SK-N-SH treated with all-trans-retinoic acid at 6 μM for 48 hours (cell line): Measurements from ENCODE around the gene CHEK1.
"Not testable (repeated sequence)": the region's sequence is repeated elsewhere in the genome, so short reads cannot be mapped to it uniquely, and the experiment has no call there.

Experiments
- ATAC-seq: fragments of 200-7000 bp; cut with Tn5 transposase; 3 replicates; pipeline ENCODE4 v1.9.1; 2020; ENCODE audit warnings: mild to moderate bottlenecking, moderate library complexity
- ARNTL ChIP-seq: fragments of 450-650 bp; formaldehyde crosslinking; IDR thresholded peaks from 2 replicates; pipeline ENCODE4 v1.5.0; 2020; ENCODE audit warnings: low read depth, mild to moderate bottlenecking, moderate library complexity, borderline replicate concordance
- BACH2 ChIP-seq: fragments of 250-450 bp; sonication (Bioruptor Pico); IDR thresholded peaks from 2 replicates; pipeline ENCODE4 v1.9.0; 2021; ENCODE audit warnings: mild to moderate bottlenecking, borderline replicate concordance
- ESRRG ChIP-seq: fragments of 250-450 bp; sonication (Bioruptor Pico); IDR thresholded peaks from 2 replicates; pipeline ENCODE4 v1.6.1; 2021; ENCODE audit warnings: mild to moderate bottlenecking
- GLIS3 ChIP-seq: fragments of 250-450 bp; sonication (Bioruptor Pico); IDR thresholded peaks from 2 replicates; pipeline ENCODE4 v1.5.0; 2020; ENCODE audit warnings: mild to moderate bottlenecking, moderate library complexity
- ISL1 ChIP-seq: fragments of 250-450 bp; sonication (Bioruptor Pico); IDR thresholded peaks from 2 replicates; pipeline ENCODE4 v2.1.2; 2022; ENCODE audit warnings: mild to moderate bottlenecking, moderate library complexity
- OSR1 ChIP-seq: fragments of 250-450 bp; sonication (Bioruptor Pico); IDR thresholded peaks from 2 replicates; pipeline ENCODE4 v1.8.0; 2022; ENCODE audit warnings: moderate library complexity, mild to moderate bottlenecking, inconsistent platforms
- PPARA ChIP-seq: fragments of 250-450 bp; sonication (Bioruptor Pico); IDR thresholded peaks from 2 replicates; pipeline ENCODE4 v1.5.0; 2020; ENCODE audit warnings: mild to moderate bottlenecking, borderline replicate concordance
- SNAI2 ChIP-seq: fragments of 250-450 bp; sonication (Bioruptor Pico); IDR thresholded peaks from 2 replicates; pipeline ENCODE4 v1.5.0; 2020; ENCODE audit warnings: mild to moderate bottlenecking, moderate library complexity
- TCF4 ChIP-seq: fragments of 250-450 bp; sonication (Bioruptor Pico); IDR thresholded peaks from 2 replicates; pipeline ENCODE4 v1.8.0; 2021; ENCODE audit warnings: mild to moderate bottlenecking, moderate library complexity, borderline replicate concordance
- TOX ChIP-seq: fragments of 250-450 bp; sonication (Bioruptor Pico); IDR thresholded peaks from 2 replicates; pipeline ENCODE4 v1.8.0; 2021; ENCODE audit warnings: mild to moderate bottlenecking, moderate library complexity, borderline replicate concordance
- ZC3H10 ChIP-seq: fragments of 250-450 bp; sonication (Bioruptor Pico); IDR thresholded peaks from 2 replicates; pipeline ENCODE4 v1.5.1; 2021; ENCODE audit warnings: mild to moderate bottlenecking, moderate library complexity
- ZFP3 ChIP-seq: fragments of 250-450 bp; sonication (Bioruptor Pico); IDR thresholded peaks from 2 replicates; pipeline ENCODE4 v1.5.0; 2020; ENCODE audit warnings: mild to moderate bottlenecking, moderate library complexity
- ZFP30 ChIP-seq: fragments of 450-650 bp; formaldehyde crosslinking; IDR thresholded peaks from 2 replicates; pipeline ENCODE4 v1.5.0; 2022; ENCODE audit warnings: mild to moderate bottlenecking, moderate library complexity
- ZNF565 ChIP-seq: fragments of 450-650 bp; formaldehyde crosslinking; conservative IDR thresholded peaks from 2 replicates; pipeline ENCODE4 v1.5.0; 2020; ENCODE audit warnings: low read depth, mild to moderate bottlenecking, moderate library complexity
- ZNF70 ChIP-seq: fragments of 450-650 bp; formaldehyde crosslinking; IDR thresholded peaks from 2 replicates; pipeline ENCODE4 v1.5.0; 2020; ENCODE audit warnings: mild to moderate bottlenecking, moderate library complexity
- ZNF8 ChIP-seq: fragments of 450-650 bp; formaldehyde crosslinking; IDR thresholded peaks from 2 replicates; pipeline ENCODE4 v1.5.0; 2020; ENCODE audit warnings: mild to moderate bottlenecking, moderate library complexity
- TF ChIP-seq, protein P1 (sequence below): fragments of 250-450 bp; sonication (Bioruptor Pico); IDR thresholded peaks from 2 replicates; pipeline ENCODE4 v1.5.0; 2020; ENCODE audit warnings: mild to moderate bottlenecking, moderate library complexity
- TF ChIP-seq, protein P2 (sequence below): fragments of 250-450 bp; sonication (Bioruptor Pico); IDR thresholded peaks from 2 replicates; pipeline ENCODE4 v1.5.1; 2021; ENCODE audit warnings: mild to moderate bottlenecking, moderate library complexity
- TF ChIP-seq, protein P3 (sequence below): fragments of 250-450 bp; sonication (Bioruptor Pico); IDR thresholded peaks from 2 replicates; pipeline ENCODE4 v1.8.0; 2021; ENCODE audit warnings: low read depth, mild to moderate bottlenecking, moderate library complexity, borderline replicate concordance
- TF ChIP-seq, protein P4 (sequence below): fragments of 250-450 bp; sonication (Bioruptor Pico); IDR thresholded peaks from 2 replicates; pipeline ENCODE4 v1.8.0; 2020; ENCODE audit warnings: mild to moderate bottlenecking, moderate library complexity, borderline replicate concordance

CHEK1 gene

DNA sequence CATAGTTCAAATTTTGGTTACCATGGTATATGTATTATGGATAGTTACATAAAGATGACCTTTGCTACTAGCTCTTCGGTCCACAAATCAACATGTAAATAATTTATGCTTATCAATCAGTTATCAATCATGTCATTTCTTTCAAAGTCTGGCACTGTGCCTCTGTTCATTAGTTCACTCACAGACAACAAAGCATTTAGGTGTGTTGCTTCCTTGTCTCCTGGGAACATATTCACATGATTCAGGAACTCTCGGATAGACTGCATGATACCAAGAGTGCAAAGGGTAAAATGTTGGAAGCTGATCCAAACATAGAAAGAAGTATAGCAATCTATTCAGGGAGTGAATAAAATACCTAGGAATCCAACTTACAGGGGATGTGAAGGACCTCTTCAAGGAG lies 70.0 kb downstream of the CHEK1 start (continued):
- TF ChIP-seq, protein P1, sequence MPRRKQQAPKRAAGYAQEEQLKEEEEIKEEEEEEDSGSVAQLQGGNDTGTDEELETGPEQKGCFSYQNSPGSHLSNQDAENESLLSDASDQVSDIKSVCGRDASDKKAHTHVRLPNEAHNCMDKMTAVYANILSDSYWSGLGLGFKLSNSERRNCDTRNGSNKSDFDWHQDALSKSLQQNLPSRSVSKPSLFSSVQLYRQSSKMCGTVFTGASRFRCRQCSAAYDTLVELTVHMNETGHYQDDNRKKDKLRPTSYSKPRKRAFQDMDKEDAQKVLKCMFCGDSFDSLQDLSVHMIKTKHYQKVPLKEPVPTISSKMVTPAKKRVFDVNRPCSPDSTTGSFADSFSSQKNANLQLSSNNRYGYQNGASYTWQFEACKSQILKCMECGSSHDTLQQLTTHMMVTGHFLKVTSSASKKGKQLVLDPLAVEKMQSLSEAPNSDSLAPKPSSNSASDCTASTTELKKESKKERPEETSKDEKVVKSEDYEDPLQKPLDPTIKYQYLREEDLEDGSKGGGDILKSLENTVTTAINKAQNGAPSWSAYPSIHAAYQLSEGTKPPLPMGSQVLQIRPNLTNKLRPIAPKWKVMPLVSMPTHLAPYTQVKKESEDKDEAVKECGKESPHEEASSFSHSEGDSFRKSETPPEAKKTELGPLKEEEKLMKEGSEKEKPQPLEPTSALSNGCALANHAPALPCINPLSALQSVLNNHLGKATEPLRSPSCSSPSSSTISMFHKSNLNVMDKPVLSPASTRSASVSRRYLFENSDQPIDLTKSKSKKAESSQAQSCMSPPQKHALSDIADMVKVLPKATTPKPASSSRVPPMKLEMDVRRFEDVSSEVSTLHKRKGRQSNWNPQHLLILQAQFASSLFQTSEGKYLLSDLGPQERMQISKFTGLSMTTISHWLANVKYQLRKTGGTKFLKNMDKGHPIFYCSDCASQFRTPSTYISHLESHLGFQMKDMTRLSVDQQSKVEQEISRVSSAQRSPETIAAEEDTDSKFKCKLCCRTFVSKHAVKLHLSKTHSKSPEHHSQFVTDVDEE: no peak
- no peak for TF ChIP-seq ZNF70 (CRISPR knock-in tag)
- TF ChIP-seq, protein P2, sequence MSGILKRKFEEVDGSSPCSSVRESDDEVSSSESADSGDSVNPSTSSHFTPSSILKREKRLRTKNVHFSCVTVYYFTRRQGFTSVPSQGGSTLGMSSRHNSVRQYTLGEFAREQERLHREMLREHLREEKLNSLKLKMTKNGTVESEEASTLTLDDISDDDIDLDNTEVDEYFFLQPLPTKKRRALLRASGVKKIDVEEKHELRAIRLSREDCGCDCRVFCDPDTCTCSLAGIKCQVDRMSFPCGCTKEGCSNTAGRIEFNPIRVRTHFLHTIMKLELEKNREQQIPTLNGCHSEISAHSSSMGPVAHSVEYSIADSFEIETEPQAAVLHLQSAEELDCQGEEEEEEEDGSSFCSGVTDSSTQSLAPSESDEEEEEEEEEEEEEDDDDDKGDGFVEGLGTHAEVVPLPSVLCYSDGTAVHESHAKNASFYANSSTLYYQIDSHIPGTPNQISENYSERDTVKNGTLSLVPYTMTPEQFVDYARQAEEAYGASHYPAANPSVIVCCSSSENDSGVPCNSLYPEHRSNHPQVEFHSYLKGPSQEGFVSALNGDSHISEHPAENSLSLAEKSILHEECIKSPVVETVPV (CRISPR knock-in tag): no peak
- TF ChIP-seq, protein P3, sequence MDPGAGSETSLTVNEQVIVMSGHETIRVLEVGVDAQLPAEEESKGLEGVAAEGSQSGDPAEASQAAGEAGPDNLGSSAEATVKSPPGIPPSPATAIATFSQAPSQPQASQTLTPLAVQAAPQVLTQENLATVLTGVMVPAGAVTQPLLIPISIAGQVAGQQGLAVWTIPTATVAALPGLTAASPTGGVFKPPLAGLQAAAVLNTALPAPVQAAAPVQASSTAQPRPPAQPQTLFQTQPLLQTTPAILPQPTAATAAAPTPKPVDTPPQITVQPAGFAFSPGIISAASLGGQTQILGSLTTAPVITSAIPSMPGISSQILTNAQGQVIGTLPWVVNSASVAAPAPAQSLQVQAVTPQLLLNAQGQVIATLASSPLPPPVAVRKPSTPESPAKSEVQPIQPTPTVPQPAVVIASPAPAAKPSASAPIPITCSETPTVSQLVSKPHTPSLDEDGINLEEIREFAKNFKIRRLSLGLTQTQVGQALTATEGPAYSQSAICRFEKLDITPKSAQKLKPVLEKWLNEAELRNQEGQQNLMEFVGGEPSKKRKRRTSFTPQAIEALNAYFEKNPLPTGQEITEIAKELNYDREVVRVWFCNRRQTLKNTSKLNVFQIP (CRISPR knock-in tag): no peak

DNA sequence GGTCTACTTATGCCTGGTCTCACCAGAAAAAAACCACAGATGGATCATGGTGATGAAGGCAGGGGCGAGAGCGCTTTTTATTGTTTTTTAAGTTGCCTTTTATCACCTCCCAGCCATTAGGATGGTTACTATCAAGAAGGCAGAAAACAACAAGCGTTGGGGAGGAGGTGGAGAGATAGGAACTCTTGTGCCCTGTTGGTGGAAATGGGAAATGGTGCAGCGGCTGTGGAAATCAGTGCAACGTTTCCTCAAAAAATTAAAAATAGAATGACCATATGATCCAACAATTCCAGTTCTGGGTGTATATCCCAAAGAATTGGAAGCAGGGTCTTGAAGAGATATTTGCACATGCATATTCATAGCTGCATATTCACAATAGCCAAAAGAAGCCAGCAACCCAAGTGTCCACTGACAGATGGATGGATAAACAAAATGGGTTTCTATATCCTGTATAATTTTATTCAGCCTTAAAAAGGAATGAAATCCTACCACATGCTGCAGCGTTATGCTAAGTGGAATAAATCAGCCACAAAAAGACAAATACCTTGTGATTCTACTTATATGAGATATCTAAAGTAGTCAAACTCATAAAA lies 76.2 kb downstream of the CHEK1 start:
- no peak for ATAC-seq
- TF ChIP-seq ISL1 (CRISPR knock-in tag) (no peak), ZFP3 (no peak), SNAI2 (no peak), ZNF565 (CRISPR knock-in tag) (no peak), OSR1 (CRISPR knock-in tag) (no peak), BACH2 (CRISPR knock-in tag) (no peak), ESRRG (CRISPR knock-in tag) (no peak), ARNTL (CRISPR knock-in tag) (no peak), ZC3H10 (CRISPR knock-in tag) (no peak)

DNA sequence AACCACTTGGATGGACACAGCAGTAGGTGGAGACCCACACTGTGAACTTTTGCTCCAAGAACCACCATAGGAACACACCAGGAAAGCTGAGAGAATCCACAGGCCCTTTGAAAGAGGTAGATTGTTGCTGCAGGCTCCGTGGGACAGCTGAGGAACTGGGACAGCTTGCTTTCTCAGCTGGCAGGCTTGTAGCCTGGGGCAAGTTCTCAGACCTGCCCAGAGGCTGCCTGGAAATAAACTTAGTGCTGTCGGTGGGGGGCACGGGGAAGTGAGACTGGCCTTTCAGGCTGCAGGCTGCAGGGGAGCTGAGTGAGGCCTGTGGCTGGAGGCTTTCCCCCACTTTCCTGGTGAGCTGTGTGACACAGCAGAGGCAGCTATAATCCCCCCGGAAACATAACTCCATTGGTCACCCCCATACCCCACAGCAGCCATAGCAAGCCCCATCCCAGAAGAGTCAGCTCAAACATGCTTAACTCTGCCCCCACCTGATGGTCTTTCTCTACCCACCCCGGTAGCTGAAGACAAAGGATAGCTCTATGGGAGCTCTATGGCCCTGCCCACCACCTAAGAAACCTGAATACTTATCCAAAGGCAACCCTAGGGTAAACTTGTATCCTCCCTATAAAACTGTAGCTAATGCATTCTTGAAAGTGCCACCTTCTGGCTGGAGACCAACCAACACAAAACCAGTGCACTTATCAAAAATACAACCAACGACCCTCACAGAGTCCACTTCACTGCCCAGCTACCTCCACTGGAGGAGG lies 77.1 kb downstream of the CHEK1 start:
- no peak for ATAC-seq
- TF ChIP-seq, protein P3 (CRISPR knock-in tag): no peak
- no peak for TF ChIP-seq ESRRG (CRISPR knock-in tag)
- TF ChIP-seq ZC3H10 (CRISPR knock-in tag): no peak
- TF ChIP-seq TCF4: no peak
- TF ChIP-seq TOX (CRISPR knock-in tag): no peak
- no peak for TF ChIP-seq SNAI2
- TF ChIP-seq, protein P2 (CRISPR knock-in tag): no peak

DNA sequence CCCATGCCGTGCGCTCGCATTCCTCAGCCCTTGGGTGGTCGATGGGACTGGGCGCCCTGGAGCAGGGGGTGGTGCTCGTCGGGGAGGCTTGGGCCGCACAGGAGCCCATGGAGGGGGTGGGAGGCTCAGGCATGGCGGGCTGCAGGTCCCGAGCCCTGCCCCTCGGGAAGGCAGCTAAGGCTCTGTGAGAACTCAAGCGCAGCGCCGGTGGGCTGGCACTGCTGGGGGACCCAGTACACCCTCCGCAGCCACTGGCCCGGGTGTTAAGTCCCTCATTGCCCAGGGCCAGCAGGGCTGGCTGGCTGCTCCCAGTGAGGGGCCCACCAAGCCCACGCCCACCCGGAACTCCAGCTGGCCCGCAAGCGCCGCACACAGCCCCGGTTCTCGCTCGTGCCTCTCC lies 79.7 kb downstream of the CHEK1 start:
- ATAC-seq: not testable (repeated sequence)

DNA sequence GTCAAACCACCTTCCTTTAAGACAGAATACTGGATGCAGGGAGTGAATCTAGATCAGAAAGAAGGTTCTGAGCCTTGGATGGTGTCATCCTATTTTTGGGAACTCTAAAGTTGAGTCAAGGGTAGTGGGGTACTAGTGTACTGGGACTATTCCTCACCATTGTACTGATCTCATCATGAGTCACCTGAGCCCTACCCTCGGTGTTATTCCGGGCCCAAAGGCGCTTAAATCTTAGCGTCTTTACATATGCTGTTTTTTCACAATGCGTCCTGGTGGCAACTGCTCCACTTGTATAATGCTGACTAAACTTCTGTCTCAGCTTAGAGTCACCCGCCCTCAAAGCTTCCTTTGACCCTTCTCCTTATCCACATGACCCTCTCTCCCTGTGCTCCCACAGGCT lies 95.8 kb downstream of the CHEK1 start:
- no peak for ATAC-seq
- TF ChIP-seq ZC3H10 (CRISPR knock-in tag): no peak
- no peak for TF ChIP-seq ZNF70 (CRISPR knock-in tag)
- no peak for TF ChIP-seq ZFP30
- TF ChIP-seq ISL1 (CRISPR knock-in tag): no peak
- TF ChIP-seq, protein P2 (CRISPR knock-in tag): no peak
- TF ChIP-seq ESRRG (CRISPR knock-in tag): no peak
- no peak for TF ChIP-seq GLIS3 (CRISPR knock-in tag)
- no peak for TF ChIP-seq BACH2 (CRISPR knock-in tag)
- TF ChIP-seq ARNTL (CRISPR knock-in tag): no peak
- TF ChIP-seq PPARA (CRISPR knock-in tag): no peak
- TF ChIP-seq TCF4: no peak
- TF ChIP-seq, protein P4, sequence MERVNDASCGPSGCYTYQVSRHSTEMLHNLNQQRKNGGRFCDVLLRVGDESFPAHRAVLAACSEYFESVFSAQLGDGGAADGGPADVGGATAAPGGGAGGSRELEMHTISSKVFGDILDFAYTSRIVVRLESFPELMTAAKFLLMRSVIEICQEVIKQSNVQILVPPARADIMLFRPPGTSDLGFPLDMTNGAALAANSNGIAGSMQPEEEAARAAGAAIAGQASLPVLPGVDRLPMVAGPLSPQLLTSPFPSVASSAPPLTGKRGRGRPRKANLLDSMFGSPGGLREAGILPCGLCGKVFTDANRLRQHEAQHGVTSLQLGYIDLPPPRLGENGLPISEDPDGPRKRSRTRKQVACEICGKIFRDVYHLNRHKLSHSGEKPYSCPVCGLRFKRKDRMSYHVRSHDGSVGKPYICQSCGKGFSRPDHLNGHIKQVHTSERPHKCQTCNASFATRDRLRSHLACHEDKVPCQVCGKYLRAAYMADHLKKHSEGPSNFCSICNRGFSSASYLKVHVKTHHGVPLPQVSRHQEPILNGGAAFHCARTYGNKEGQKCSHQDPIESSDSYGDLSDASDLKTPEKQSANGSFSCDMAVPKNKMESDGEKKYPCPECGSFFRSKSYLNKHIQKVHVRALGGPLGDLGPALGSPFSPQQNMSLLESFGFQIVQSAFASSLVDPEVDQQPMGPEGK (CRISPR knock-in tag): no peak
- TF ChIP-seq ZNF8 (CRISPR knock-in tag): no peak
